GM12875 (cell line): Measurements from ENCODE around the gene AP2A2.
"Not testable (repeated sequence)": the region's sequence is repeated elsewhere in the genome, so short reads cannot be mapped to it uniquely, and the experiment has no call there.

Source experiments
- H3K4me3 ChIP-seq: one replicate; pipeline ENCODE4 v1.5.1; 2011; ENCODE audit warnings: low read depth, low read length, control low read depth
- TF ChIP-seq, protein P1 (sequence below): IDR thresholded peaks from 2 replicates; pipeline ENCODE4 v1.5.1; 2011; ENCODE audit warnings: low read depth, mild to moderate bottlenecking, control low read depth, inconsistent platforms, low read length, moderate library complexity, borderline replicate concordance; ENCODE audit not compliant: insufficient read depth

The AP2A2 gene

DNA sequence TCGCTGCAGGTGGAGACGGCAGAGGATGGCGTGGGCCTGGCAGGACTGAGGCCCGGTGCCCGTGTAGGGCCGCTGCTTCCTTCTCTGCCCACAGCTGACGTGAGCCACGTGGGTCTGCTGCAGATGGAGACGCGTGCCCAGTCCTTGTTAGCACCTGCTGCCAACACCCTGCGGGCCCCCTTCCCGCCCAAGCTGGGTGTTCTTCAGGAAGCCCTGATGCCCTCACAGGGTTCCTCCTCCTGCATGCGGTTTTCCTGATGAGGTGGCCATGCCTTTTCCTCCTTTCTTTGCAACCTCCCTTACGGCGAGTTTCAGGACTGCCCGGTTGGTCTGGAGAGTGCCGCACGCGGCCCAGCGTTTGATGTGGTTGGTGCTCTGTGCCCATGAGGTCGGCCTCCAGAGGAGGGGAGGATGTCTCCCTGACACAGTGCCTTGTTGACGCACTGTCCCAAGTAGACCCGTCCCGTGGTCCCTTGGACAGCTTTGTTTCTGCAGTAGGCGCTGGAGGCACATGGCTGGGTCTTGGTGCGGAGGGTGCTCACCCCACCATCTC lies 44.7 kb downstream of the AP2A2 start:
- TF ChIP-seq, protein P1, sequence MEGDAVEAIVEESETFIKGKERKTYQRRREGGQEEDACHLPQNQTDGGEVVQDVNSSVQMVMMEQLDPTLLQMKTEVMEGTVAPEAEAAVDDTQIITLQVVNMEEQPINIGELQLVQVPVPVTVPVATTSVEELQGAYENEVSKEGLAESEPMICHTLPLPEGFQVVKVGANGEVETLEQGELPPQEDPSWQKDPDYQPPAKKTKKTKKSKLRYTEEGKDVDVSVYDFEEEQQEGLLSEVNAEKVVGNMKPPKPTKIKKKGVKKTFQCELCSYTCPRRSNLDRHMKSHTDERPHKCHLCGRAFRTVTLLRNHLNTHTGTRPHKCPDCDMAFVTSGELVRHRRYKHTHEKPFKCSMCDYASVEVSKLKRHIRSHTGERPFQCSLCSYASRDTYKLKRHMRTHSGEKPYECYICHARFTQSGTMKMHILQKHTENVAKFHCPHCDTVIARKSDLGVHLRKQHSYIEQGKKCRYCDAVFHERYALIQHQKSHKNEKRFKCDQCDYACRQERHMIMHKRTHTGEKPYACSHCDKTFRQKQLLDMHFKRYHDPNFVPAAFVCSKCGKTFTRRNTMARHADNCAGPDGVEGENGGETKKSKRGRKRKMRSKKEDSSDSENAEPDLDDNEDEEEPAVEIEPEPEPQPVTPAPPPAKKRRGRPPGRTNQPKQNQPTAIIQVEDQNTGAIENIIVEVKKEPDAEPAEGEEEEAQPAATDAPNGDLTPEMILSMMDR = no peak

DNA sequence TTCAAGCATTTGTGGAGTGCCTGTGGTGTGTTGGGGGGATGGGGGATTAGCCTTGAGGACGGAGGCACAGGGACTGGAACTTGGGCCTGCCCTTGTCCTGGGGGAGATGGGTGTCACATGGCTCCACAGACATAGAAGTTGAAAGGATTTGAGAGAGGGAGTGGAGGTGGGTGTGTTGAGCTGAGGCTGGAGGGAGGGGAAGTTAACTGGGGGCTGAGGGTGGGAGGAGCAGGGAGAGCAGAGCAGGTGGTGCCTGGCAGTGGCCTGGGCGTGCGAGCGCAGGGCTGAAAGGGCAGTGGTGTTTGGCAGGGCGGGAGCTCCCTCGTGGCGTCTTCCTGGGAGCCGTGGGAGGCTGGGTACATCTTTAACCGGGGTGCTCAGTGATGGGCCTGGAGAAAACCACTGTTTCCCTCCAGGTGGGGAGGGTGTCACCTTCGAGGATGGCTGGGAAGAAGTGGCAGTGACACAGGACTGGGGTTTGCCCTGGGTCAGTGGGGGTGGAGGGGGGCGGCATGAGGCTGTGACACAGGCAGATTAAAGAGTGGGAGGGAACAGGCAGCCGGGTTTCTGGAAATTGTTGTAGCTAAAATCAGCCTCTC lies 45.5 kb downstream of the AP2A2 start:
- TF ChIP-seq, protein P1 = no peak
- no peak overlapping the region for H3K4me3 ChIP-seq

More for the DNA sequence above, 44.7 kb downstream of the AP2A2 start:
- H3K4me3 ChIP-seq = no peak overlapping the region

DNA sequence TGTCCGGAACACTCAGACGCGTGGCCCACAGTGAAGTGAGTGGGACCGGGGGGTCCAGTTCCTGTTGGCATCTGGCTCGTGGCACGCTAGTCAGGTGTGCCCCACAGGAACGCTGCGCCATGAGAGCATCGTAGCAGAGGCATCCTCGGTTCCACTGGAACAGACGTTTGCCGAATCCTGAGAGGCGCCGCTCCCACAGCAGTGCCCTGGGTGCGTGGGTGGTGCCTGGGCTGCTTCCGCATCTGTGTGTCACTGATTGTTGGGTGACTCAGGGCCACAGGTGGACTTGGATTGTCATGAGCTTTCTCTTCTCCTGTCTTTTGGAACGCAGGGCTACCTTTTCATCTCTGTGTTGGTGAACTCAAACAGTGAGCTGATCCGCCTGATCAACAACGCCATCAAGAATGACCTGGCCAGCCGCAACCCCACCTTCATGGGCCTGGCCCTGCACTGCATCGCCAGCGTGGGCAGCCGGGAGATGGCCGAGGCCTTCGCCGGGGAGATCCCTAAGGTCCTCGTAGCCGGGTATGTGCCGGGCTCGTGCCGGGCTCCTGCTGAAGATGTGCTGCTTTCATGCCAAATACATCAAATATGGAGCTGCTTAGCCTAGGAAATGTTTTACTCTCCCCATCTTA lies 46.2 kb downstream of the AP2A2 start:
- TF ChIP-seq, protein P1 = no peak
- H3K4me3 ChIP-seq = no peak overlapping the region

DNA sequence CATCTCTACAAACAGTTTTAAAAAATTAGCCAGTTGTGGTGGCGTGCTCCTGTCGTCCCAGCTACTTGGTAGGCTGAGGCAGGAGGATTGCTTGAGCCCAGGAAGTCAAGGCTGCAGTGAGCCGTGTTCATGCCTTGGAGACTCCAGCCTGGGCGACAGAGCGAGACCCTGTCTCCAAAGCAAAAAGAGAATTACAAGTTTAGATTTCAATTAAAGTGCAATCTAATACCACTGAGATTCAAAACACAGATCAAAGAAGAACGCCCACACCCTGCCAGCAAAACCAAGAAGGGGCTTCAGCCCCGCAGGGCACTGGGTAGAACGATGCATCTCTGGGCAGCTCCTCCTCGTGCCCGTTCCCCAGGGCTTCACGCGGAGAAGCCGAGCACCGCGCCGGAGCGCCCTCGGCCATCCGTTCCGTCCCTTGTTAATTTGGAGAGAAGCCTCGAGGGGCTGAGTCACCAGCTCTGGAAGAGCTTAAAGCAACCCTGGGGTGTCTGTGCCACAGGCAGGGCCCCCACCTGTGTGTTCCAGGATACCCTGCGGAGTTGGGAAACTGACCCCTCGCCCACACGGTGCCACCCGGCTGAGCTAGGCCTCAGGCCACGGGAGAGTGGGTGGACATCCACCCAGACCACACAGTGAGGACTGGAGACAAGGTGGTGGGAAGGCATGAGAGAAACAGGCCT lies 47.0 kb downstream of the AP2A2 start:
- no peak overlapping the region for H3K4me3 ChIP-seq
- TF ChIP-seq, protein P1 = no peak

DNA sequence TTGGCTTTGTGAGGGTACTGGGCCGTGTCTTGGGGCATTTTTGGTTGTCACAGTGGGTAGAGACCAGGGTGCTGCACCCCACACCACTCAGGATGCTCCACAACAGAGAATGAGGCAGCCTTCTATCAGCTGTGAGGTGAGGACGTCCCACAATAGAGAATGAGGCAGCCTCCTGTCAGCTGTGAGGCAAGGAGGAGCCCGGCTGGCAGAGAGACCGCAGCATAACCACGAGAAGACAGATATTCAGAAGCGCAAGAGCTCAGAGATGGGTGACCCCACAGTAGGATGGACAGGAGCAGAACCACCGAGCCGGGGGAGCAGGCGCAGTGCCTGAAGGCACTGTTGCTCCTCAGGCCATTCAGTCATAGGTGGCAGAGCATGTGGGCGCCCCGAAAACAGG lies 47.6 kb downstream of the AP2A2 start:
- TF ChIP-seq, protein P1 = no peak
- no peak overlapping the region for H3K4me3 ChIP-seq

DNA sequence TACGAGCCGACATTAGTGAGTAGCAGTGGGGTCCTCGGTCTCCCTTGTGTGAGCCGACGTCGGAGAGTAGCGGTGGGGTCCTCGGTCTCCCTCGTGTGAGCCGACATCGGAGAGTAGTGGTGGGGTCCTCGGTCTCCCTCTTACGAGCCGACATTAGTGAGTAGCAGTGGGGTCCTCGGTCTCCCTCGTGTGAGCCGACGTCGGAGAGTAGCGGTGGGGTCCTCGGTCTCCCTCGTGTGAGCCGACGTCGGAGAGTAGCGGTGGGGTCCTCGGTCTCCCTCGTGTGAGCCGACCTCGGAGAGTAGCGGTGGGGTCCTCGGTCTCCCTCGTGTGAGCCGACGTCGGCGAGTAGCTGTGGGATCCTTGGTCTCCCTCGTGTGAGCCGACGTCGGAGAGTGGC lies 49.7 kb downstream of the AP2A2 start:
- not testable (repeated sequence) for H3K4me3 ChIP-seq

DNA sequence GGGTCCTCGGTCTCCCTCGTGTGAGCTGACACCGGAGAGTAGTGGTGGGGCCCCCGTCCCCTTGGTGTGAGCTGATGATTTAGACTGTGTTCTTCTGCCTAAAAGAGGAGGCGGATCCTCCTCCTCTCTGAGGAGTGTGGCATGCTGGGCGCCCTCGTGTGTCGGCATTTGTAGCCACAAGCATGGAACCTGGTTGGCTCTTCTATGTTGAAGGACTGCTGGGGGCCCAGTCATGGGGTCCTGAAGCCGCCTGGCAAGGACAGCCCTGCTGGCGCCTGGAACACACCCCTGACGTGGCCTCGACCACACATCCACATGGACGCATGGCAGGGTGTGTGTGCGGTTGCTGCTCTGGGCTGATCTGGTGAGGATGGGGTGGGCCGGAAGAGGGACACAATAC lies 50.2 kb downstream of the AP2A2 start:
- TF ChIP-seq, protein P1 = no peak
- H3K4me3 ChIP-seq = no peak overlapping the region
